LNCAP (cell line): ENCODE results near the gene CORO2B.

Experiments
- CTCF ChIP-seq: fragments of 450-650 bp; IDR thresholded peaks from 2 replicates; pipeline ENCODE4 v1.5.1; 2017; ENCODE audit warnings: mild to moderate bottlenecking

The CORO2B gene

GRCh38 chr15:68572309-68572708 lies 6.5 kb upstream of the CORO2B start:
- TF ChIP-seq CTCF = no peak

GRCh38 chr15:68572921-68573320 lies 5.9 kb upstream of the CORO2B start:
- no peak for TF ChIP-seq CTCF

- no peak for TF ChIP-seq CTCF
These were observed 4.7 kb upstream of the CORO2B start for GRCh38 chr15:68574046-68574445.

- no peak for TF ChIP-seq CTCF
These were observed 4.2 kb upstream of the CORO2B start for GRCh38 chr15:68574629-68575028.

GRCh38 chr15:68576235-68576892 lies 2.4 kb upstream of the CORO2B start:
- TF ChIP-seq CTCF = no peak

GRCh38 chr15:68578175-68578979 lies 416 bp upstream of the CORO2B start:
- no peak for TF ChIP-seq CTCF

- no peak for TF ChIP-seq CTCF
These were observed 1.5 kb downstream of the CORO2B start for GRCh38 chr15:68580026-68580882.
